HFF-Myc (cell line): ENCODE results near the gene CSN2.

ENCODE experiments used
- DNase-seq: peaks from one replicate; pipeline ENCODE4 v3.0.0-alpha.2; 2011; ENCODE audit warnings: low read depth; ENCODE audit errors: extremely low read depth
- H3K4me3 ChIP-seq: replicated peaks from 2 replicates; pipeline ENCODE4 v1.5.1; 2011; ENCODE audit warnings: low read depth, mild to moderate bottlenecking, control low read depth, low read length
- CTCF ChIP-seq: IDR thresholded peaks from 2 replicates; pipeline ENCODE4 v1.5.1; 2012; ENCODE audit warnings: mild to moderate bottlenecking, low read depth, low read length, control low read depth; ENCODE audit errors: missing control alignments

Gene CSN2

GRCh38 chr4:69965628-69966027 is at the start of gene CSN2:
Gene CSN2, minus strand, starts transcription at chr4:69965728. Its CDS starts 4,733 bp downstream, at chr4:69960995.
- TF ChIP-seq CTCF: no peak
- no peak for DNase-seq
- no peak within 1 kb of the TSS for H3K4me3 ChIP-seq

- no peak for DNase-seq
- TF ChIP-seq CTCF: no peak
- no peak overlapping the region for H3K4me3 ChIP-seq
These were observed 43.2 kb upstream of the CSN2 start for GRCh38 chr4:70008771-70009170.

GRCh38 chr4:70002507-70002906 is 37.0 kb upstream of the CSN2 start:
- H3K4me3 ChIP-seq: no peak overlapping the region
- DNase-seq: no peak
- TF ChIP-seq CTCF: no peak

- TF ChIP-seq CTCF: no peak
- no peak overlapping the region for H3K4me3 ChIP-seq
- no peak for DNase-seq
These were observed 35.2 kb upstream of the CSN2 start for GRCh38 chr4:70000711-70001110.

- no peak for TF ChIP-seq CTCF
- no peak overlapping the region for H3K4me3 ChIP-seq
- no peak for DNase-seq
These were observed 33.9 kb upstream of the CSN2 start for GRCh38 chr4:69999420-69999819.

GRCh38 chr4:69995526-69996016 is 30.0 kb upstream of the CSN2 start, which contains the start of gene STATH:
Gene STATH, plus strand, starts transcription at chr4:69995966. Its CDS starts 2,472 bp downstream, at chr4:69998438.
- no peak within 1 kb of the TSS for H3K4me3 ChIP-seq
- TF ChIP-seq CTCF: no peak
- no peak for DNase-seq

- no peak for TF ChIP-seq CTCF
- no peak overlapping the region for H3K4me3 ChIP-seq
- no peak for DNase-seq
These were observed 29.3 kb upstream of the CSN2 start for GRCh38 chr4:69994782-69995181.
